Measurements from ENCODE around the gene PSENEN. TPM values are rescaled to one million over a fixed set of nuclear protein-coding genes. Genes with fewer than 3 reads are reported as not detected.
A peak's percentile ranks its signal among the peaks of the same experiment; 100 is the strongest.

Gene PSENEN
- total RNA-seq, 1 donor from 2014 or later = 74.2 TPM

GRCh38 chr19:35788205-35788960 is 42.9 kb downstream of the PSENEN start:
- H3K27ac Mint-ChIP-seq = no peak overlapping the region
- no peaks in the 10 kb centered on the region for H3K36me3 Mint-ChIP-seq
- H3K4me3 Mint-ChIP-seq = no peak overlapping the region
- H3K27me3 Mint-ChIP-seq = no peaks in the 10 kb centered on the region
- H3K4me1 Mint-ChIP-seq (ENCODE audit: unreplicated experiment) = no peaks in the 10 kb centered on the region
- no peak for TF ChIP-seq CTCF (conservative IDR thresholded peaks at IDR 0.05)
- no peaks in the 10 kb centered on the region for H3K9me3 Mint-ChIP-seq
- DNase-seq (ENCODE audit: extremely low spot score, unreplicated experiment) = no peak

- TF ChIP-seq CTCF (conservative IDR thresholded peaks at IDR 0.05) = no peak
- H3K9me3 Mint-ChIP-seq = no peaks in the 10 kb centered on the region
- DNase-seq (ENCODE audit: extremely low spot score, unreplicated experiment) = no peak
- peaks cover 5% of the 10 kb centered on the region for H3K27me3 Mint-ChIP-seq
- H3K4me3 Mint-ChIP-seq = no peak overlapping the region
- no peaks in the 10 kb centered on the region for H3K4me1 Mint-ChIP-seq (ENCODE audit: unreplicated experiment)
- H3K36me3 Mint-ChIP-seq = no peaks in the 10 kb centered on the region
- H3K27ac Mint-ChIP-seq = no peak overlapping the region
Observed at GRCh38 chr19:35789195-35789977, 43.9 kb downstream of the PSENEN start.

- Mint-ChIP-seq H3K27ac (no peak overlapping the region), H3K27me3 (peaks cover 7% of the 10 kb centered on the region)
- TF ChIP-seq CTCF (conservative IDR thresholded peaks at IDR 0.05) = no peak
Observed at GRCh38 chr19:35789978-35790944, 44.8 kb downstream of the PSENEN start.

GRCh38 chr19:35790981-35791813 is 45.7 kb downstream of the PSENEN start:
- Mint-ChIP-seq H3K27me3 (peaks cover 13% of the 10 kb centered on the region), H3K36me3 (no peaks in the 10 kb centered on the region), H3K4me1 (ENCODE audit: unreplicated experiment) (no peaks in the 10 kb centered on the region), H3K27ac (no peak overlapping the region), H3K4me3 (no peak overlapping the region), H3K9me3 (no peaks in the 10 kb centered on the region)
- no peak for DNase-seq (ENCODE audit: extremely low spot score, unreplicated experiment)
- peak; percentile 17 for TF ChIP-seq CTCF (conservative IDR thresholded peaks at IDR 0.05)

More at GRCh38 chr19:35789978-35790944, 44.8 kb downstream of the PSENEN start:
- Mint-ChIP-seq H3K36me3 (no peaks in the 10 kb centered on the region), H3K4me1 (ENCODE audit: unreplicated experiment) (no peaks in the 10 kb centered on the region), H3K4me3 (no peak overlapping the region), H3K9me3 (no peaks in the 10 kb centered on the region)
- no peak for DNase-seq (ENCODE audit: extremely low spot score, unreplicated experiment)
